ENCODE measurements around the gene GRPEL1.

GRPEL1 gene

DNA sequence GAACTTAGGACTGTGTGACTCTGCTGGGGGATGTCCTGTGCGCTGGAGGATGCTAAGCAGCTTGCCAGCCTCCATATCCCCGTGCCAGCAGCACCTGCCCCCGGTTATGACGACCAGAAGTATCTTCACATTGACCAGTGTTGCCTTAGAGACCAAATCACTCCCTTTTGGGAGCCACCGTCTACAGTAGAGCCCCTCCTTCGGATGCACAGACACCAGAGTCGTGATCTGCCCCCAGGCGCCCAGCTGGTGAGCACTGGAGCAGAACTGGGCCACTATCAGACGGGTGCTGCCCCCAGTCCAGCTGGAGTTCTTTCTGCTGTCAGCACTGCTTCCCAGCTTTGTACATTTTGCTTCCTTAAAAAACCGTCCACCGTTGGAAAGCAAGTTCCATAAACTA, 54.7 kb downstream of the GRPEL1 start:
- DNase-seq (ENCODE audit: low read depth) = no peak
- H3K4me3 ChIP-seq (replicated peaks; ENCODE audit: low read depth, low read length) = no peak overlapping the region
- TF ChIP-seq, protein P1, sequence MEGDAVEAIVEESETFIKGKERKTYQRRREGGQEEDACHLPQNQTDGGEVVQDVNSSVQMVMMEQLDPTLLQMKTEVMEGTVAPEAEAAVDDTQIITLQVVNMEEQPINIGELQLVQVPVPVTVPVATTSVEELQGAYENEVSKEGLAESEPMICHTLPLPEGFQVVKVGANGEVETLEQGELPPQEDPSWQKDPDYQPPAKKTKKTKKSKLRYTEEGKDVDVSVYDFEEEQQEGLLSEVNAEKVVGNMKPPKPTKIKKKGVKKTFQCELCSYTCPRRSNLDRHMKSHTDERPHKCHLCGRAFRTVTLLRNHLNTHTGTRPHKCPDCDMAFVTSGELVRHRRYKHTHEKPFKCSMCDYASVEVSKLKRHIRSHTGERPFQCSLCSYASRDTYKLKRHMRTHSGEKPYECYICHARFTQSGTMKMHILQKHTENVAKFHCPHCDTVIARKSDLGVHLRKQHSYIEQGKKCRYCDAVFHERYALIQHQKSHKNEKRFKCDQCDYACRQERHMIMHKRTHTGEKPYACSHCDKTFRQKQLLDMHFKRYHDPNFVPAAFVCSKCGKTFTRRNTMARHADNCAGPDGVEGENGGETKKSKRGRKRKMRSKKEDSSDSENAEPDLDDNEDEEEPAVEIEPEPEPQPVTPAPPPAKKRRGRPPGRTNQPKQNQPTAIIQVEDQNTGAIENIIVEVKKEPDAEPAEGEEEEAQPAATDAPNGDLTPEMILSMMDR (IDR thresholded peaks at IDR 0.05; ENCODE audit: low read length, missing control alignments) = no peak

DNA sequence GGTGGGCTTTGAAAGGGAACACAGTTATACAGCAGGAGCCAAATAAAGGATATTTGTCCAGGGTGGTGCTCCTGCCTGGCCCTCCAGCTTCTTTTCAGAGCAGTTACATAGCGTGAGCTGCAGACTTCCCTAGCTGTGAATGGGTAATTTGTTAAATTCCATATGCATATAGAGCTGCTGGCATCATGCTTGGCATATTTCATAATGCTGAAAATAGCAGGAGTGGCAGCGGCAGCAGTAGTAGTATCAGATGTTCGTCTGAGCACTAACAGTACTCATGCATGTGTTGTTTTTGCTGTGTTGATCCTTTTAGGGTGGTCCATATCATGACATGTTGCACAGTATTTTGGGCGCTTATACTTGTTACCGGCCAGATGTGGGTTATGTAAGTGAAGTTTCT, 58.3 kb downstream of the GRPEL1 start:
- no peak for DNase-seq (ENCODE audit: low read depth)
- no peak overlapping the region for H3K4me3 ChIP-seq (replicated peaks; ENCODE audit: low read depth, low read length)
- TF ChIP-seq, protein P1 (IDR thresholded peaks at IDR 0.05; ENCODE audit: low read length, missing control alignments) = no peak
